PFSK-1 (cell line): ENCODE results near the gene BCAR3.

Source experiments
- FOXP2 ChIP-seq: optimal IDR thresholded peaks from 2 replicates; pipeline ENCODE3; 2011; ENCODE audit warnings: borderline replicate concordance, control low read depth, inconsistent platforms; ENCODE audit not compliant: insufficient read depth; ENCODE audit errors: extremely low read length, extremely low read depth
- POLR2AphosphoS5 ChIP-seq: IDR thresholded peaks from 2 replicates; pipeline ENCODE4 v1.6.1; 2012; ENCODE audit warnings: low read depth, mild to moderate bottlenecking, control low read depth, low read length, moderate library complexity
- REST ChIP-seq, 2 experiments: IDR thresholded peaks; 2 replicates each; pipeline versions ENCODE4 v1.6.1 to v1.8.0; 2011 to 2012; ENCODE audit warnings: low read depth in 2 of 2, low read length in 2 of 2, control low read depth in 1 of 2, inconsistent platforms in 1 of 2, mild to moderate bottlenecking in 1 of 2, moderate library complexity in 1 of 2; ENCODE audit not compliant: insufficient read depth in 1 of 2
- SIN3A ChIP-seq: IDR thresholded peaks from 2 replicates; pipeline ENCODE4 v1.6.1; 2012; ENCODE audit warnings: mild to moderate bottlenecking, low read length, moderate library complexity, borderline replicate concordance; ENCODE audit not compliant: insufficient read depth
- TAF1 ChIP-seq: IDR thresholded peaks from 2 replicates; pipeline ENCODE4 v1.6.1; 2012; ENCODE audit warnings: low read length, control low read depth, borderline replicate concordance; ENCODE audit not compliant: insufficient read depth

Gene BCAR3

GRCh38 chr1:93698329-93699048, 16.9 kb upstream of the BCAR3 start:
- no peak for TF ChIP-seq FOXP2
- TF ChIP-seq SIN3A = no peak

GRCh38 chr1:93695411-93696005, 13.9 kb upstream of the BCAR3 start:
- TF ChIP-seq TAF1 (no peak), POLR2AphosphoS5 (no peak), FOXP2 (no peak), REST (IDR thresholded peaks at IDR 0.05; ENCODE audit: insufficient read depth in 1 of 2, low read depth in 2 of 2, low read length in 2 of 2) (no peak), SIN3A (no peak)

- TF ChIP-seq TAF1 = no peak
- TF ChIP-seq SIN3A = no peak
- TF ChIP-seq REST (IDR thresholded peaks at IDR 0.05; ENCODE audit: insufficient read depth in 1 of 2, low read depth in 2 of 2, low read length in 2 of 2) = no peak
- TF ChIP-seq POLR2AphosphoS5 = no peak
- no peak for TF ChIP-seq FOXP2
Measured at GRCh38 chr1:93694819-93695218, 13.2 kb upstream of the BCAR3 start.

GRCh38 chr1:93694039-93694438, 12.4 kb upstream of the BCAR3 start:
- TF ChIP-seq POLR2AphosphoS5 (no peak), REST (IDR thresholded peaks at IDR 0.05; ENCODE audit: insufficient read depth in 1 of 2, low read depth in 2 of 2, low read length in 2 of 2) (no peak), SIN3A (no peak), TAF1 (no peak), FOXP2 (no peak)

- TF ChIP-seq TAF1 (no peak), POLR2AphosphoS5 (no peak), REST (IDR thresholded peaks at IDR 0.05; ENCODE audit: insufficient read depth in 1 of 2, low read depth in 2 of 2, low read length in 2 of 2) (no peak), SIN3A (no peak), FOXP2 (no peak)
Measured at GRCh38 chr1:93692983-93693591, 11.4 kb upstream of the BCAR3 start.
